Activated CD4-positive, alpha-beta T cell treated with anti-CD3 and anti-CD28 coated beads for 4 hours (primary cell): ENCODE data around the gene BMPR1A.
A peak's percentile ranks its signal among the peaks of the same experiment; 100 is the strongest.
"Not testable (repeated sequence)": the region's sequence is repeated elsewhere in the genome, so short reads cannot be mapped to it uniquely, and the experiment has no call there.

Experiments used
- DNase-seq, 2 donors: peaks; one replicate each; pipeline ENCODE4 v3.0.0-alpha.2; 2020

Gene BMPR1A

DNA sequence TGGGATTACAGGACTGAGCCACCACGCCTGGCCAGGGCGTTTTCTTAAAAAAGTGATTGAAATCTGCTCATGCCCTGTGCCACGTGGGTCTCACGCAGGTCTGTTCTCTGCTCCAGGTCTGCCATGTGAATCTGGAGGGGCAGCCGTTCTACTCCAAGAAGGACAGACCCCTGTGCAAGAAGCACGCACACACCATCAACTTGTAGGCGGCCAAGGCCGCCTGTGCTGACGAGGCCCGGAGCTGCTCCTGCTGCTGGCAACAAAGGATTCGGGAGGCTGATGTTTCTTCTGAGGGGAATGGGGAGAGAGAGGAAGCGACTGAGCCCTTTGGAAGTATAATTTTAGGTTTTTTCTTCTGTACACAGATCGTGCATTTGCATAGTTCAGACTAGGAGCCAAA lies 23.6 kb upstream of the BMPR1A start:
- DNase-seq: no peak

DNA sequence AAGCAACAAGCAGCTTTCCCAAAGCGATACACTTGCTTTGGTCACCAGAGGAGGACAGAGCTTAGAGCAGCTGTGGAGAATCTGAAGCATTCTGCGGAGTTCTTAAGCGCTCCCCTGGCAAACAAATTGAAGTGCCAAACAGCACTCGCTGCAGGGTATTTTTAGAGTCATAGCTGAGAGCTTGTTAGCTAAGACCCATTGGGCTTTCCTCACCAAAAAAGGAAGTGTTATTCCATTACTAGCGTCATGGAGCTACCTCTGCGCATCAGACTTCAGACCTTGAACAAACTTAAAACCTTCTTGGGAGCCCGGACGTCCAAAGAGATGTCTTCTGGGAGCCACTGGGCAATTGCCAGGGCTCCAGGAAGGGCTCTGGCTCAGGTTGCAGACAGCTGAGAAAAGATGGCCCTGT lies 23.2 kb upstream of the BMPR1A start:
- no peak for DNase-seq

DNA sequence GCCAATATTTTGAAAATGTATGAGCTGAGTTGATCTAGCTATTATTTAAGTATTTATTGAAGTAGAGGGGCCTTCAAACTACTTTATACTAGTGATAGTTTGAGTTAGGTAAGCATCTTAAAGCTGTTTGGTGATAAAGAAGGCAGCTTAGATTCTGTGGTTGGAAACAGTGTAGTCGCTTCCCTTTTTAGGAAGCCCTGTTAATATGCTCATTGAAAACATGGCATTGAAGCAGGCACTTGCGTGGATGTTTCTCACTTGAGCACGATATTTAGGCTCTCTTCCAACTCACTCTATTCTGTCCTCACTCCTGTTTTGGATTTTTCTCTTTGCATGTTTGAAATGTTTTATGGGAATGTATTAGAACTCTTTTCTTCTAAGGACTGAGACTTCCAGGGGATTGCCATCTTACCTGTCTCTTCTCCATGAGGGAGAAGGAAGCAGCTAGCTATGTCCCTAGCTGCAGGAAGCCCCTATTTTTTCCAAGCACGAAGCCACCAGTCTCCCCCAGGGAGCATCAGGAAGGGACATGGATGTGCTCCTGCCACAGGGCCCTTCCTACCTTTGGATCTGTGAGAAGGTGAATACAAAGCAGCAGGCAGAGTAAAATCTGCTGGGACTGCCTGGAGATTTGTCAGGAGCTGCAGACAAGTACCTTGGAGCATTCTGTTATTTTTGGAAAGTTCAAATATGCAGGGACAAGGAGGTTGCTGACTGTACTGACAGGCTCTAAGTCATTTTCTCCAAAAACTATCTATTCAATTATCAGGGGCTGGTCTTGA lies 22.0 kb upstream of the BMPR1A start:
- DNase-seq: no peak

- not testable (repeated sequence) for DNase-seq
These were observed 21.1 kb upstream of the BMPR1A start for GRCh38 chr10:86735278-86735677.

DNA sequence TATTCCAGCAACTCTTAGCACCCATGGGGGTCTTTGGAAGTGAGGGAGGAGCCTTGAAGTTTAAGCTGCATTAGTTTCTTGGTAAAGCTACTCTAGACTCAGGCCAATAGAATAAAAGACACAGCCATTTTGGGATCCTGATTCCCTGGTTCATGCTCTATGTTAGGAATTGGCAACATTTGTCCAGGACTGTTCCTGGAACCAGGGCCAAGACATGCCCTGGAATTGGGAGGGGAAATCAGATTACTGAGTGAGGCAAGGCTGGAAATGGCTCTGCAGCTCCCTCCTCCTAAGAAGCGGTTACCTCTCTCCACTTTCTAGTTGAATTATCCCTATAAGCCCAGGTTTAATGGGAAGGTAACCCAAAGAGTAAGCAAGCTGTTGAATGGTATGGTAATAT lies 14.2 kb upstream of the BMPR1A start:
- DNase-seq: no peak

DNA sequence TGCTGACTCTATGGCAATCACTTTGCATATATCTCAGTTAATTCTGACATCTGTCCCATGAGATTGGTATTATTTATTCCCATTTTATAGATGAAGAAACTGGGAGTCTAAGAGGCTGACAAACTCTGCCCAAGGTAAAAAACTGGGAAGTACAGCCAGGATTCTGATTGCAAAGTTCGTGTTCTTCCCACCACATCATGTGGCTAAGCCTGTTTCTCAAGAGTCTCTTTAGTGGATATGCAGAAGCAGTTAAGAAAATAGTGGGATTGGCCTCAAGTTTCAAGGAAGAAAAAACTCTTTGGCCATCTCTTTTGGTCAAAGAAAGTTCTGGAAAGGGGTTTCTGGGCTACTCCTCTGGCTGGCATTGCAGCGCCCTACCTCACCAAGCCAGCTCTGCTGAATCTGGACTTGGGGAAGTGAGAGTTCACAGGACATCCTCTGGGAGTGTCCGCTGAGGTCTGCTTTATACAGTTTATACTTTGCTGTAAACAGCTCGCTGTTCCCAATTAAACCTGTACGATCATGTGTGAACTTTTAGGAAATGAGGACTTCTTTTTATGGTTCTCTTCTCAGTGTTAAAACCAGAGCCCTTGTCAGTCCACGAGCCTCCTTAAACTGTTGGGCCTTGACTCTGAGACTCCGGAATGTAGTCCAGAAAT lies 12.2 kb upstream of the BMPR1A start:
- no peak for DNase-seq

GRCh38 chr10:86747796-86748581 lies 8.4 kb upstream of the BMPR1A start:
- no peak for DNase-seq

- no peak for DNase-seq
These were observed 6.6 kb upstream of the BMPR1A start for GRCh38 chr10:86749854-86750253.

GRCh38 chr10:86751477-86751876 lies 4.9 kb upstream of the BMPR1A start:
- DNase-seq: no peak

DNA sequence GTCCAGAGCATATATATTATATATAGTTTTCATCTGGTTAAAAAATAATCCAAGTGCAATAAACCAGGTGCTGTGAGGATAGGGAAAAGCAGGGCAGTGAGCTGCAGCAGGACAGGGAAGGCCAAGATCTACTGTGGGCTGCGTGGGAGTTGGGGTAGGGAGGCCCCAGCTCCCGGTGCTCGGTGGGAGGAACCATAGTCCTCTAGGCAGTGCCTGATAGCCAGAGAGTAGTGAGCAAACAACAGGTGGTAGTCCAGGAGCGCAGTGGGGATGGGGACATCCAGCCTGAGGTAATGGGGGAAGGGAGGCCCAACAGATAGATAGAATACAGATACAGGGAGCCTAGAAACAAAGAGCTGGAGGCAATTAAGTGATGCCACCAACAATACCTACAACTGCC lies 4.1 kb upstream of the BMPR1A start:
- no peak for DNase-seq

GRCh38 chr10:86753051-86753450 lies 3.4 kb upstream of the BMPR1A start:
- DNase-seq: no peak

DNA sequence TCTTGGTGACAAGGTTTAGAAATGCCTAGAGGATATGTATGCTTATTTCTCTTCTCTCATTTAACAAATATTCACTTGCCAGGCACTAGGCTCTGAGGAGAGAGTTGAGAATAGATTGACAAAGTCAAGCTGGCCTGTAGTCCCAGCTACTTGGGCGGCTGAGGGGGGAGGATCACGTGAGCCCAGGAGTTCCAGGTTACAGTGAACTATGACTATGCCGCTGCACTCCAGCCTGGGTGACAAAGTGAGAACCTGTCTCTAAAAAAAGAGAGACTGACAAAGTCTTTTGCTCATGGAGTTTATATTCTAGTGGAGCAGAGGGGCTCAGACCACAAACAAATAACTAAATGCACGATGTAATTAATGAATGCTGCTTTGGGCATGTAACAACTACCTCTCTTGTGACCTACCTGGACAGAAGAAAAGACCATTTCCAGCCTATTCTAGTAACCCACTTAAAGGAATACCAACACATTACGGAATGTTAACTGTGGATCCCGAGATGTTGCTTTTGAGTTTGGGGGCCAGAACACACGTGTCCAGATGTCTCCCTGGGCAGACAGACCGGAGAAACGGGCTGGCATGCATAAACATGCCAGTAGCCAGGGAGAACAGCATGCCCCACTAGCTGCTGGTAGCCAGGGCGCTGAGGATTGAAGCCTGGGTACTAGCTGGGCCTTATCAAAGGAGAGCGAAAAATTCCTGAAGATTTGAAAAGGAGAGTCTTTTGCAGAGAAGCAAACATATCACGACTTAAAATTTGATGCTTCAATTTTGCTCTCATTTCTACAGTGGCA lies 2.6 kb upstream of the BMPR1A start:
- DNase-seq: no peak

- DNase-seq: no peak
These were observed 1.0 kb upstream of the BMPR1A start for GRCh38 chr10:86755454-86755739.

DNA sequence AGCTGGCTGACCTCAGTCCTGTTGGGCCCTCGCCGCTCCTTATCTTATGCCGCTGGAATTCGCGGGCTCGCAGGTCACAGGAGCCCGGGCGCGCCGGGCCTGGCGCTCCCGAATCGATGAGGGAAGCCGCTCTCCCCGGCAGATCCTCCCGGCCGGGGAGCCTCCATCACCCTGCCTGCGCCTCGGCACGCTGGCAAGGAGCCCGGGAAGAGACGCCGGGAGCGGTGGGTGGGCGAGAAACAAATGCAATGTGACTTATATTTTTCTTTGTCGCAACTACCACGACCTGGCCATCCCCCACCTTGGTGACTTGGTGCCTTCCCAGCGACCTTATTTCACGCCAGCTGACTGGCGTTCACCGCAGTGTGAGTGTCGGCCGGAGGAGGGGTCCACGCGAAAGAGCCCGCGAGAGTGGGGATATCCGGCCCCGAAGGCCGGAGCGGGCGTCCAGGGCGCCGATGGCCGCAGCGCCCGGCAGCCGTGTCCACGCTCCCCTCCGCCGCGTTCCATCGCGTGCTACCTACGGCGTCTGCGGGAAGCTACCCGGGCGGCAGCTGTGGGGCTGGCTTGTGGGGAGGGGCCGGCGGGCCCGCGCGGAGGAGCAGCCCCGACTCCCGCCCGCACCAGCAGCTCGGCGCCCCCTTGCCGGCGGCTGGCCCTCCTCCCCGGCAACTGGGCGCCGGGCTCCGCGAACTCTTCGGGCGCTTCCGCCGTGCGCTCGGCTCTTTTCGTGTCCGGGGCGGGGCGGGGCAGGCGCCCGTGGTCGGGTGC lies 494 bp upstream of the BMPR1A start:
- DNase-seq: peak; percentile 87 to 88

DNA sequence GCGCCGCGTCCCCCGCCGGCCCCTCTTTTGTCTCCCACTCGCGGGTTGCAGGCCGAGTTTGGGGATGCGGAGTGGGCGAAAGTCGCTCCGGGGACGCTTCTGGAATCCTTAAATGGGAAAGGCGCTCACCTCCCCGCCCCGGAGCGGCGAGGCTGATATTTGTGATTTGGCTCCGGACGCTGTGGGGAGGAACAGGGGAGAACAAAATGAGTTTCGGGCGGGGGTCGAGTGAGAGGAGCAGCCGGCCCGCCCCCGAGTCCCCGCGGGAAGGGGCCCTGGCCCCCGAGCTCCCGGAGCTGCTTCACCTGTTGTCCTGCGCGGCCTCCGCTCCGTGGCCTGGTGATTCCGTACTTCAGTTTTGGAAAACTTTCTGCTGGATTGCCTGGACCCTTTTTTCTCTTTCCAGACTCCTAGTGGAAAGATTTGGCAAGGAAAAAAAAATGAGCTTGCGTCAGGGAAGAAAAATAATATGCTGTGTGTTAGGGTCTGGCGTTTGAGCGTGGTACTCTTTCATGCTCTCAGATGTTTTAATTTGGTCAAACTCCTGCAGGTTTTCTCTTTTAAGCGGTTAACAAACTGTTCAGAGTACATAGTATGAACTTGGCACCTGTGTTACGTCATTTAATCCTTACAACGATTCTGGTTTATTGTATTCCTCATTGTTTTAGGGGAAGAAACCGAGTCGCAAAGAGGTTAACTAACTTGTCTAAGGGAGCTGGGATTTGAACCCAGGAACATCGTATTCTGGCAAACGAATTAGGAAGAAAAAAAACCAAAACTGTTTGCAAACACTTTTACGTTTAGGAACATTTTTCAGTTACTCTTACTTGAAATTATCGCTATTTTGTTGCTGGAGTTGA lies 924 bp downstream of the BMPR1A start:
- peak; percentile 3 to 5 for DNase-seq

GRCh38 chr10:86758189-86759072 lies 2.0 kb downstream of the BMPR1A start:
- DNase-seq: no peak

DNA sequence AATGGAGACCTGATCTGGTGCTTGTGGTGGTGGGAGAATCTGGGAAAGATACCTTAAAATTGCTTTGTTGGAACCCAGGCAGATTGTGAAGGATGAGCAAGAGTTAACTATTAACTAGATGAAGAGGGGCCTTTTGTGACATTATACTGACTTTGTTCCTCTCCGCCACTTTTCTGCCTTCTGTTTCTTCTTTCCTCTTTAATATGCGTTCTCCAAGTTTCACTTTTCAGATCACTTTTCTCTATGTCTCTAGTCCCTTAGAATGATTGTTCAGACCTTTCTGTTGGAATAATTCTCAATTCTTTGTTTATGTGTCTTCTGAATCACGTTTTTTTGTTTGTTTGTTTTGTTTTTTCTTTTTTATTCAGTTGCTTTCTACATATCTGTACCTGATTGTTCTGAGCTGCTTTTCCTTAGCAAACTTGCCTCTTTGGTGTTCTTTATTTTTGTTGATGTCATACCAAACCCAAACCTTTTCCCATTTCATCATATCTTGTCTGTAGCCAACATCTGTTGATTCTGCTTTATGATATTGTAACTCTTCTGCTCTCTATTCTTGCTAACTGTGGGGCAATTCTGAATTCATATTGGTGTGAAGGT lies 2.8 kb downstream of the BMPR1A start:
- no peak for DNase-seq

- DNase-seq: no peak
These were observed 7.0 kb downstream of the BMPR1A start for GRCh38 chr10:86763404-86763803.

DNA sequence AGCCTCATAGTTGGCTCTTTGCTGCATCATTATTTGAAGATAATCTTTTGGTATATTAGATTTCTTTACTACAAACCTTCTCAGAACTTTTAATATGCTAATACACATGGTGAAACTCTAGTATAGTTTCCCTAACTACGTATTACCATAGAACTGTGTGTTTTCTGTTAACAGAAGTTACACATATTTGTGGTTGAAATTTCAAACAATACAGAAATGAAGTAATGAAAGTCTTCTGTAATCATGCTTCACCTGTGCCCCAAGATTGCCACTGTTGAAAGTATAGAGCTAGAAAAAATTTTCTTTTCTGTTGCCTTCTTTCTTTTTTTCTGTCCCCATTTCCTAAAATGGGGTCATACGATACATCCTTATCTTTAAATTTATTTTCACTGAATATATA lies 9.1 kb downstream of the BMPR1A start:
- DNase-seq: no peak
